ENCODE measurements around the gene LMAN2L. TPM values are rescaled to one million over a fixed set of nuclear protein-coding genes. Genes with fewer than 3 reads are reported as not detected.

Gene LMAN2L
- 17.6 and 18.8 TPM in 2 replicates for total RNA-seq (2021)
- long read RNA-seq, transcript LMAN2L-201 (8 exons, 2,397 nt): major isoform, 325 of 366 reads
- long read RNA-seq, transcript LMAN2L-202 (9 exons, 2,020 nt): minor isoform, 16 of 366 reads
- long read RNA-seq, partial matches to known transcripts: 2 of 366 reads
- long read RNA-seq, other reads (novel, unspliced or antisense): 16 of 366 reads

- H4K8ac ChIP-seq (replicated peaks; ENCODE audit: insufficient read length, low read depth, low read length): no peak within 1 kb of the TSS
- no peaks in the 10 kb centered on the region for H3K9me3 ChIP-seq (ENCODE audit: control insufficient read depth, low read depth, low read length)
- H3K4me3 Mint-ChIP-seq: peak within 1 kb of the TSS; percentile 97 to 99
- peak within 1 kb of the TSS; percentile 91 for H2AFZ ChIP-seq (ENCODE audit: low read length)
- H2AK5ac ChIP-seq (ENCODE audit: insufficient read length, low read length): no peak within 1 kb of the TSS
- H3K56ac ChIP-seq (ENCODE audit: insufficient read length, low read depth, low read length): no peak within 1 kb of the TSS
- H3K27me3 ChIP-seq (ENCODE audit: insufficient read depth, low read length): no peaks in the 10 kb centered on the region
- H3K14ac ChIP-seq (ENCODE audit: insufficient read depth, low read length): 0 out of 2 replicates have a peak within 1 kb of the TSS, but pooled peaks have one; percentile 48
- H3K23ac ChIP-seq (ENCODE audit: insufficient read length, low read depth, low read length): no peak within 1 kb of the TSS
- peak within 1 kb of the TSS; percentile 88 for H3K4me2 ChIP-seq (ENCODE audit: insufficient read depth, insufficient read length, low read length)
- no peak within 1 kb of the TSS for H2BK15ac ChIP-seq (ENCODE audit: low read depth, low read length)
- no peaks in the 10 kb centered on the region for H3K79me1 ChIP-seq (ENCODE audit: insufficient read depth, low read depth, low read length, poor library complexity, severe bottlenecking)
- no peak within 1 kb of the TSS for H3K18ac ChIP-seq (ENCODE audit: insufficient read length, low read depth, low read length)
- H3K4me1 Mint-ChIP-seq: peaks cover 11 to 17% of the 10 kb centered on the region in 2 experiments
- no peak within 1 kb of the TSS for H2BK120ac ChIP-seq (ENCODE audit: low read depth, low read length, poor library complexity, severe bottlenecking)
- H3K27ac ChIP-seq (ENCODE audit: insufficient read length, low read depth, low read length): no peak within 1 kb of the TSS
- H4K91ac ChIP-seq (ENCODE audit: insufficient read length, low read depth, low read length): no peak within 1 kb of the TSS
- peak; percentile 98 for DNase-seq
- no peak within 1 kb of the TSS for H3K4ac ChIP-seq (ENCODE audit: low read depth, low read length)
- no peak within 1 kb of the TSS for H2BK20ac ChIP-seq (ENCODE audit: low read depth, low read length, poor library complexity, severe bottlenecking)
- H3K27me3 Mint-ChIP-seq (ENCODE audit: low read depth): 0 out of 2 replicates have a peak, but pooled peaks cover 2% of the 10 kb centered on the region
- peaks cover under 1% of the 10 kb centered on the region for H3K4me1 ChIP-seq (ENCODE audit: insufficient read depth, low read length)
- peaks cover 6% of the 10 kb centered on the region for H3K23me2 ChIP-seq (ENCODE audit: insufficient read length, low read depth, low read length, poor library complexity, severe bottlenecking)
- no peaks in the 10 kb centered on the region for H3K9me3 Mint-ChIP-seq
- H3K79me2 ChIP-seq (ENCODE audit: insufficient read depth, low read length): peaks cover 6% of the 10 kb centered on the region; the same call in 1 of the 2 replicates
- H2BK12ac ChIP-seq (ENCODE audit: insufficient read length, low read depth, low read length): no peak within 1 kb of the TSS
- no peaks in the 10 kb centered on the region for H4K20me1 ChIP-seq (ENCODE audit: control insufficient read depth, insufficient read depth, insufficient read length)
- no peak within 1 kb of the TSS for H4K5ac ChIP-seq (ENCODE audit: insufficient read length, low read depth, low read length)
- peak within 1 kb of the TSS; percentile 74 to 99 (median 95) for H3K27ac Mint-ChIP-seq
- H3K9ac ChIP-seq (ENCODE audit: extremely low read depth, insufficient read length, low read length): peak within 1 kb of the TSS; percentile 40
- H3T11ph ChIP-seq (ENCODE audit: low read length): no peak within 1 kb of the TSS
- no CpG with 5 or more reads among the region's 43 CpGs for whole genome bisulfite sequencing (ENCODE audit: extremely low coverage, insufficient read length, low lambda C conversion rate)
- H2BK5ac ChIP-seq (ENCODE audit: insufficient read length, low read length): no peak within 1 kb of the TSS
- no peak for TF ChIP-seq CTCF (conservative IDR thresholded peaks at IDR 0.05)
- H3K36me3 Mint-ChIP-seq (ENCODE audit: insufficient read depth in 1 of 3, low read depth in 3 of 3): peaks cover 4 to 32% (median 25%) of the 10 kb centered on the region in 3 experiments; a peak in 5 of 7 replicates
These were observed at the start of gene LMAN2L for GRCh38 chr2:96739633-96740428. TSS of gene LMAN2L (minus strand) at chr2:96740064. CDS start at chr2:96740040, 24 bp downstream.

All from H9 (cell line).